GM23338 (cell line): Measurements from ENCODE around the gene ZNF805. TPM values are rescaled to one million over a fixed set of nuclear protein-coding genes. Genes with fewer than 3 reads are reported as not detected.
"Not testable (repeated sequence)": the region's sequence is repeated elsewhere in the genome, so short reads cannot be mapped to it uniquely, and the experiment has no call there.

ENCODE experiments used
- ATAC-seq: fragments of 200-7000 bp; cut with Tn5 transposase; 3 replicates; pipeline ENCODE4 v1.9.1; 2020
- DNase-seq: peaks from one replicate; pipeline ENCODE4 v3.0.0-alpha.2; 2015; ENCODE audit warnings: low spot score
- H2AFZ ChIP-seq: fragments of 200-600 bp; sonication (generic); 2 replicates; pipeline ENCODE4 v1.8.0; 2016; ENCODE audit warnings: antibody characterized with exemption, mild to moderate bottlenecking, moderate library complexity
- H3F3A ChIP-seq: fragments of 200-600 bp; sonication (generic); replicated peaks from 2 replicates; pipeline ENCODE4 v1.8.0; 2017; ENCODE audit warnings: antibody characterized with exemption, mixed run types, low read depth
- H3K27ac ChIP-seq: fragments of 200-600 bp; sonication (generic); 2 replicates; pipeline ENCODE4 v1.6.1; 2016; ENCODE audit warnings: low read depth
- H3K27me3 ChIP-seq: fragments of 200-600 bp; sonication (generic); 2 replicates; pipeline ENCODE4 v1.8.0; 2016; ENCODE audit warnings: mild to moderate bottlenecking, mixed run types, moderate library complexity; ENCODE audit not compliant: insufficient read depth
- H3K36me3 ChIP-seq: fragments of 200-600 bp; sonication (generic); 2 replicates; pipeline ENCODE4 v1.8.0; 2016; ENCODE audit warnings: mild to moderate bottlenecking; ENCODE audit not compliant: insufficient read depth
- H3K4me1 ChIP-seq: fragments of 200-600 bp; sonication (generic); 2 replicates; pipeline ENCODE4 v1.8.0; 2016; ENCODE audit warnings: mild to moderate bottlenecking, moderate library complexity; ENCODE audit not compliant: insufficient read depth
- H3K4me2 ChIP-seq: fragments of 200-600 bp; sonication (generic); 2 replicates; pipeline ENCODE4 v1.7.1; 2017; ENCODE audit warnings: mixed run types
- H3K4me3 ChIP-seq: fragments of 200-600 bp; sonication (generic); 2 replicates; pipeline ENCODE4 v1.6.1; 2016; ENCODE audit warnings: mixed run types
- H3K79me2 ChIP-seq: fragments of 200-600 bp; sonication (generic); replicated peaks from 2 replicates; pipeline ENCODE4 v1.8.0; 2017; ENCODE audit warnings: mild to moderate bottlenecking; ENCODE audit not compliant: insufficient read depth
- H3K9me2 ChIP-seq: fragments of 200-600 bp; sonication (generic); 2 replicates; pipeline ENCODE4 v1.8.0; 2017; ENCODE audit not compliant: insufficient read depth
- H4K20me1 ChIP-seq: fragments of 200-600 bp; sonication (generic); replicated peaks from 2 replicates; pipeline ENCODE4 v1.8.0; 2017; ENCODE audit warnings: mild to moderate bottlenecking; ENCODE audit not compliant: insufficient read depth
- H3K27ac Mint-ChIP-seq: 2 replicates; pipeline ENCODE4 v1.8.0; 2020; ENCODE audit warnings: inconsistent platforms, mild to moderate bottlenecking, moderate library complexity, mixed read lengths
- H3K27me3 Mint-ChIP-seq: 3 replicates; pipeline ENCODE4 v1.8.0; 2022; ENCODE audit warnings: low read depth, mild to moderate bottlenecking, moderate library complexity, mixed read lengths, inconsistent platforms; ENCODE audit not compliant: insufficient read depth, poor library complexity
- H3K36me3 Mint-ChIP-seq: 3 replicates; pipeline ENCODE4 v1.8.0; 2021; ENCODE audit warnings: low read depth, mild to moderate bottlenecking, inconsistent platforms, moderate library complexity, mixed read lengths
- H3K4me1 Mint-ChIP-seq: 3 replicates; pipeline ENCODE4 v1.8.0; 2020; ENCODE audit warnings: mild to moderate bottlenecking, inconsistent platforms, mixed read lengths
- H3K4me3 Mint-ChIP-seq: 3 replicates; pipeline ENCODE4 v1.8.0; 2021; ENCODE audit warnings: moderate library complexity, mild to moderate bottlenecking, inconsistent platforms, mixed read lengths
- H3K9me3 Mint-ChIP-seq: 3 replicates; pipeline ENCODE4 v1.8.0; 2020; ENCODE audit warnings: moderate library complexity, mild to moderate bottlenecking, inconsistent platforms, mixed read lengths
- CREB1 ChIP-seq: fragments of 250-450 bp; sonication (Bioruptor Pico); IDR thresholded peaks from 2 replicates; pipeline ENCODE4 v1.5.0; 2020; ENCODE audit warnings: low read depth, mild to moderate bottlenecking, moderate library complexity
- CTCF ChIP-seq, 2 experiments: fragments of 200-600 bp in 1 of 2; sonication (generic) in 1 of 2; conservative IDR thresholded peaks; 2 replicates each; pipeline versions ENCODE4 v1.5.1 to v1.6.1; 2016 to 2017; ENCODE audit warnings: antibody characterized with exemption in 2 of 2, low read depth in 2 of 2, mild to moderate bottlenecking in 2 of 2, moderate library complexity in 1 of 2
- EZH2 ChIP-seq: fragments of 200-600 bp; sonication (generic); IDR thresholded peaks from one replicate; pipeline ENCODE4 v1.8.0; 2017; ENCODE audit warnings: antibody characterized with exemption, mild to moderate bottlenecking, low read depth; ENCODE audit not compliant: unreplicated experiment
- EZH2phosphoT487 ChIP-seq: fragments of 200-600 bp; sonication (generic); IDR thresholded peaks from one replicate; pipeline ENCODE4 v1.8.1; 2018; ENCODE audit warnings: antibody characterized with exemption; ENCODE audit not compliant: unreplicated experiment
- JUNB ChIP-seq: IDR thresholded peaks from one replicate; pipeline ENCODE4 v1.6.1; 2016; ENCODE audit warnings: antibody characterized with exemption; ENCODE audit not compliant: unreplicated experiment
- POLR2AphosphoS5 ChIP-seq: IDR thresholded peaks from 2 replicates; pipeline ENCODE4 v1.6.1; 2016; ENCODE audit warnings: antibody characterized with exemption, low read depth
- REST ChIP-seq: IDR thresholded peaks from one replicate; pipeline ENCODE4 v1.6.1; 2018; ENCODE audit warnings: antibody characterized with exemption; ENCODE audit not compliant: unreplicated experiment
- STAT1 ChIP-seq: IDR thresholded peaks from one replicate; pipeline ENCODE4 v1.6.1; 2016; ENCODE audit warnings: antibody characterized with exemption; ENCODE audit not compliant: unreplicated experiment
- ZNF114 ChIP-seq: fragments of 250-450 bp; sonication (Bioruptor Pico); IDR thresholded peaks from 2 replicates; pipeline ENCODE4 v1.5.0; 2020; ENCODE audit warnings: mild to moderate bottlenecking, moderate library complexity
- polyA plus RNA-seq: library from polyadenylated mRNA; unstranded; fragments of >200 nt; fragmentation: Nextera tagmentation; extraction: Ambion mirVana; gene quantifications from 2 replicates; pipeline ENCODE4 v1.2.1, GENCODE V29; 2016
- total RNA-seq: library from RNA; depleted of rRNA; stranded (reverse); fragments of >200 nt; shearing (Covaris generic); gene quantifications from 2 replicates; pipeline ENCODE4 v1.2.3, GENCODE V29; 2014

The ZNF805 gene
- total and polyA plus RNA-seq, 2 experiments from 2014 or later = 1.7 to 19.0 TPM

DNA sequence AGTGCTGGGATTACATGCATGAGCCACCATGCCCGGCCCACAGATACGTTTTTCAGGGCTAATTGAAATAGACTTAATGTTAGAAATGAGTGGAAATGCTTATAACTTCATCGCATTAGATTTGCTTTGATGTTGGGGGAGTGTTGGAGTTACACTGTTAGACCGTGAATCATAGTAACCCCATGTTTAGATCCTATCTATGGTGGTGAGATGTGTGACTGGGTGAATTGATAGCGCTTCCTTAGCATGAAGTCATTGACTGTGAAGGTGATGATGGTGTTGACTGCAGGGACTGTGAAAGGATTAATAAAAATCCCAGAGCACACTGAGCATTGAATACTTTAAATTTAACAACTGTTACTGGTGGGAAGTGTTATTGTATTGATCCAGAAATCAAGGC, 47.4 kb upstream of the ZNF805 start:
- peaks cover 8% of the 10 kb centered on the region for H3F3A ChIP-seq
- no peaks in the 10 kb centered on the region; the same call in 1 of the 2 replicates for H3K36me3 ChIP-seq
- peaks cover 33% of the 10 kb centered on the region for H3K9me3 Mint-ChIP-seq
- peak overlapping the region; percentile 95 for H3K4me3 ChIP-seq
- H3K79me2 ChIP-seq = peaks cover 22% of the 10 kb centered on the region
- H3K27me3 Mint-ChIP-seq = peaks cover 11% of the 10 kb centered on the region
- peaks cover 14% of the 10 kb centered on the region for H4K20me1 ChIP-seq
- H3K4me3 Mint-ChIP-seq = peak overlapping the region; percentile 96
- H3K9me2 ChIP-seq = peaks cover 12% of the 10 kb centered on the region
- no peak overlapping the region for H3K27ac Mint-ChIP-seq
- peak overlapping the region; percentile 95 for H3K4me2 ChIP-seq
- no peak for ATAC-seq
- H3K27me3 ChIP-seq = no peaks in the 10 kb centered on the region
- H3K27ac ChIP-seq = no peak overlapping the region
- H3K4me1 ChIP-seq = peaks cover 4% of the 10 kb centered on the region; the same call in 1 of the 2 replicates
- no peak overlapping the region for H2AFZ ChIP-seq
- no peak for TF ChIP-seq POLR2AphosphoS5
- TF ChIP-seq REST = no peak
- no peak for TF ChIP-seq CREB1 (CRISPR knock-in tag)
- TF ChIP-seq ZNF114 (CRISPR knock-in tag) = no peak
- DNase-seq = no peak
- peaks cover 68% of the 10 kb centered on the region for H3K36me3 Mint-ChIP-seq
- H3K4me1 Mint-ChIP-seq = peaks cover 15% of the 10 kb centered on the region; the same call in 2 of the 3 replicates

GRCh38 chr19:57197874-57198273, 42.6 kb upstream of the ZNF805 start:
- not testable (repeated sequence) for H3K4me1 Mint-ChIP-seq, H2AFZ ChIP-seq, H3K4me3 Mint-ChIP-seq, H3K4me1 ChIP-seq, DNase-seq, H3K27ac Mint-ChIP-seq, H3K27ac ChIP-seq, H3K27me3 ChIP-seq, ATAC-seq, H3K9me3 Mint-ChIP-seq, H3K9me2 ChIP-seq, H4K20me1 ChIP-seq, H3K27me3 Mint-ChIP-seq, H3K36me3 ChIP-seq, H3F3A ChIP-seq, H3K4me3 ChIP-seq, H3K4me2 ChIP-seq
- peaks cover 46% of the 10 kb centered on the region for H3K36me3 Mint-ChIP-seq
- H3K79me2 ChIP-seq = peaks cover 23% of the 10 kb centered on the region

DNA sequence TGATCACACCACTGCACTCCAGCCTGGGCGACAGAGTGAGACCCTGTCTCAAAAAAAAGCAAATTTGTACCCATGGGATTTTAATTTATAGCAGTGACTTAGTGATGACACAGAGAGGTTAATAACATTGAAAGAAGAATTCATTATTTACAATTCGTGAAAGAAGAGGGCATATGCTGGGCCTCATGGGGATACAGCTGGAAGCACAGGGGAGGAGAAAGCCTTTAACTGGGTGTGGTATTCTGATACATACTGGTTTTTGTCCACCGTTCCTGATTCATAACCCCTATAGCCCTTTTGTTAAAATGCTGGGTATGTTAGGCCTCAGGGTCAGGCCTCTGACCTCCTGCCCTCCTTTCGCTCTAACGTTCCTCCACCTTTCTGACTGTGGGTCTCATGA, 38.3 kb upstream of the ZNF805 start:
- H3K79me2 ChIP-seq = peaks cover 17% of the 10 kb centered on the region
- H3K4me2 ChIP-seq = no peak overlapping the region
- no peaks in the 10 kb centered on the region for H3K4me1 ChIP-seq
- Mint-ChIP-seq H3K36me3 (peaks cover 31% of the 10 kb centered on the region), H3K9me3 (no peaks in the 10 kb centered on the region; the same call in 2 of the 3 replicates), H3K27ac (0 out of 2 replicates have a peak overlapping the region, but pooled peaks have one; percentile 65), H3K27me3 (peaks cover 6% of the 10 kb centered on the region), H3K4me3 (no peak overlapping the region), H3K4me1 (no peaks in the 10 kb centered on the region)
- H4K20me1 ChIP-seq = no peaks in the 10 kb centered on the region; the same call in 1 of the 2 replicates
- H3K4me3 ChIP-seq = no peak overlapping the region
- ATAC-seq = no peak
- H2AFZ ChIP-seq = no peak overlapping the region
- H3F3A ChIP-seq = no peaks in the 10 kb centered on the region
- no peak overlapping the region for H3K27ac ChIP-seq
- TF ChIP-seq CTCF (conservative IDR thresholded peaks at IDR 0.05; ENCODE audit: low read depth in 2 of 2) (no peak), EZH2 (no peak), JUNB (no peak), EZH2phosphoT487 (no peak), STAT1 (no peak)
- peaks cover 4% of the 10 kb centered on the region; the same call in 1 of the 2 replicates for H3K36me3 ChIP-seq
- H3K9me2 ChIP-seq = no peaks in the 10 kb centered on the region
- H3K27me3 ChIP-seq = no peaks in the 10 kb centered on the region
- DNase-seq = no peak
